ENCODE data around the gene FBXL12.
"Not testable (repeated sequence)": the region's sequence is repeated elsewhere in the genome, so short reads cannot be mapped to it uniquely, and the experiment has no call there.

Gene FBXL12

GRCh38 chr19:9791552-9792205 lies 27.2 kb downstream of the FBXL12 start:
- peak; percentile 89 for DNase-seq

GRCh38 chr19:9791073-9791367 lies 27.9 kb downstream of the FBXL12 start:
- DNase-seq = not testable (repeated sequence)

- DNase-seq = not testable (repeated sequence)
These were observed 29.3 kb downstream of the FBXL12 start for GRCh38 chr19:9789579-9789978.

- no peak for DNase-seq
These were observed 29.8 kb downstream of the FBXL12 start for GRCh38 chr19:9789066-9789465.

- not testable (repeated sequence) for DNase-seq
These were observed 30.3 kb downstream of the FBXL12 start for GRCh38 chr19:9788604-9789003.

- no peak for DNase-seq
These were observed 32.1 kb downstream of the FBXL12 start for GRCh38 chr19:9786819-9787218.

- DNase-seq = no peak
These were observed 32.5 kb downstream of the FBXL12 start for GRCh38 chr19:9786342-9786741.

- peak; percentile 96 for DNase-seq
These were observed 33.2 kb downstream of the FBXL12 start for GRCh38 chr19:9785367-9786331.

GRCh38 chr19:9784163-9784496 lies 34.7 kb downstream of the FBXL12 start:
- DNase-seq = not testable (repeated sequence)

GRCh38 chr19:9782338-9782737 lies 36.5 kb downstream of the FBXL12 start:
- no peak for DNase-seq

GRCh38 chr19:9768175-9769112 lies 50.4 kb downstream of the FBXL12 start, which contains the start of gene ZNF846:
ZNF846 (minus strand) TSS chr19:9768738; CDS start chr19:9764950, 3,788 bp downstream.
- DNase-seq = peak; percentile 94

Data from NCI-H2171 (cell line).